Right lobe of liver (tissue), 4 donors: ENCODE measurements around the gene EDC4.

Experiments used
- CTCF ChIP-seq, 4 donors: fragments of 200-600 bp in 3 of 4; fragments of 450-650 bp in 1 of 4; IDR thresholded peaks; one replicate each; pipeline versions ENCODE4 v1.5.1 to v1.8.0; 2016 to 2022; ENCODE audit warnings: antibody characterized with exemption in 4 of 4, mild to moderate bottlenecking in 2 of 4
- POLR2A ChIP-seq: fragments of 450-650 bp; IDR thresholded peaks from one replicate; pipeline ENCODE4 v1.6.1; 2017; ENCODE audit warnings: antibody characterized with exemption, mild to moderate bottlenecking
- donor health status: DM: no; HTN: no; CAD: no.
- donor health status: DM: no; HTN: no; CAD: no.
- donor health status: DM: no; HTN: yes; CAD: no.

GRCh38 chr16:67915831-67916723, 43.2 kb downstream of the EDC4 start:
- TF ChIP-seq POLR2A (no peak), CTCF (IDR thresholded peaks at IDR 0.05) (no peak)
